Body of pancreas (tissue), 4 donors: ENCODE data around the gene WIF1.

Experiments
- CTCF ChIP-seq, 7 experiments: fragments of 450-650 bp in 4 of 7; fragments of 200-600 bp in 3 of 7; sonication (generic) in 3 of 7; IDR thresholded peaks; one replicate each; pipeline ENCODE4 v1.5.1; 2016 to 2019; ENCODE audit warnings: antibody characterized with exemption in 7 of 7
- POLR2A ChIP-seq, 3 donors: fragments of 450-650 bp; IDR thresholded peaks; one replicate each; pipeline ENCODE4 v1.6.1; 2016; ENCODE audit warnings: antibody characterized with exemption in 3 of 3, mild to moderate bottlenecking in 2 of 3

DNA sequence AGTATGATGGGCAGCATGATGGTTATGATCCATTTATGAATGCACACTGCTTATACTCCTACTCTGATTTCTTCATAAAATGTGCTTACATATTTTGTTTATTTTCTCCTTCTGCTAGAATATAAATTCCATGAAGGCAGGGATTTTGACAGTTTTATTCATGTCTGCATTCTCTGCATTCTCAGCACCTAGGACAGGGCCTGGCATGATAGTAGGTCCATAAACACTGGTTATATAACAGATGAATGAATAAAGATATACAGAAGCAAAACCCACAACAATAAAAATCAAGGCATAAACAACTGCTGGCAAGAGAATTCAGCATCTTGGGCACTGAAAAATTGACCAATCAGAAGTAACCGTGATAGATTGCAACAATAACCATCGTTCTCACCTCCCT, 115.4 kb downstream of the WIF1 start:
- no peak for TF ChIP-seq CTCF (IDR thresholded peaks at IDR 0.05)
- no peak for TF ChIP-seq POLR2A (IDR thresholded peaks at IDR 0.05)
